Activated T-helper 1 cell treated with anti-CD3 and anti-CD28 coated beads, Interleukin-12 subunit alpha, Interleukin-12 subunit beta, Interleukin-2, Interleukin-4 antibody, amounts not matched to agents 30 ng/mL and 10 ng/mL and 1 ng/mL, durations not matched to agents 14 hours and 24 hours and 36 hours (primary cell): ENCODE data around the gene ZER1. TPM values are rescaled to one million over a fixed set of nuclear protein-coding genes. Genes with fewer than 3 reads are reported as not detected.
A peak's percentile ranks its signal among the peaks of the same experiment; 100 is the strongest.

ENCODE experiments used
- DNase-seq: peaks from one replicate; pipeline ENCODE4 v3.0.0; 2021; ENCODE audit warnings: low spot score
- H3K27ac Mint-ChIP-seq: one replicate; pipeline ENCODE4 v1.8.0; 2021; ENCODE audit warnings: mild to moderate bottlenecking, mixed read lengths
- H3K27me3 Mint-ChIP-seq: one replicate; pipeline ENCODE4 v1.8.0; 2022; ENCODE audit warnings: mild to moderate bottlenecking, moderate library complexity, mixed read lengths; ENCODE audit not compliant: insufficient read depth
- H3K36me3 Mint-ChIP-seq: one replicate; pipeline ENCODE4 v1.8.0; 2021; ENCODE audit warnings: low read depth, mixed read lengths
- H3K4me1 Mint-ChIP-seq: one replicate; pipeline ENCODE4 v1.8.0; 2021; ENCODE audit warnings: low read depth, mixed read lengths
- H3K4me3 Mint-ChIP-seq: one replicate; pipeline ENCODE4 v1.8.0; 2021; ENCODE audit warnings: mild to moderate bottlenecking, moderate library complexity, mixed read lengths
- H3K9me3 Mint-ChIP-seq: one replicate; pipeline ENCODE4 v1.8.0; 2021; ENCODE audit warnings: mixed read lengths
- intact Hi-C: fragments of 100-400 bp; cut with micrococcal nuclease; formaldehyde crosslinking; loops from one replicate; pipeline ENCODE4 v1.15.1; 2024
- total RNA-seq: library from RNA; stranded (reverse); gene quantifications from 2 replicates; pipeline ENCODE4 v1.2.3, GENCODE V29; 2022

The ZER1 gene
- total RNA-seq, 1 donor from 2014 or later: 21.5 TPM

GRCh38 chr9:128714586-128715435, 56.9 kb downstream of the ZER1 start:
- no peak for DNase-seq
- no peak overlapping the region for H3K27ac Mint-ChIP-seq
- intact Hi-C loops: no loop called here
- H3K27me3 Mint-ChIP-seq: no peaks in the 10 kb centered on the region
- H3K4me3 Mint-ChIP-seq: no peak overlapping the region
- H3K9me3 Mint-ChIP-seq: no peaks in the 10 kb centered on the region
- H3K4me1 Mint-ChIP-seq: no peaks in the 10 kb centered on the region
- no peaks in the 10 kb centered on the region for H3K36me3 Mint-ChIP-seq

GRCh38 chr9:128713941-128714573, 57.7 kb downstream of the ZER1 start:
- H3K27ac Mint-ChIP-seq: no peak overlapping the region
- no peaks in the 10 kb centered on the region for H3K4me1 Mint-ChIP-seq
- no peak for DNase-seq
- no peaks in the 10 kb centered on the region for H3K27me3 Mint-ChIP-seq
- no peaks in the 10 kb centered on the region for H3K9me3 Mint-ChIP-seq
- H3K36me3 Mint-ChIP-seq: no peaks in the 10 kb centered on the region
- no peak overlapping the region for H3K4me3 Mint-ChIP-seq
- intact Hi-C loops: no loop called here

- Mint-ChIP-seq H3K4me3 (no peak overlapping the region), H3K4me1 (no peaks in the 10 kb centered on the region)
- intact Hi-C loops: no loop called here
Observed at GRCh38 chr9:128713411-128713780, 58.3 kb downstream of the ZER1 start.

GRCh38 chr9:128712451-128713410, 59.0 kb downstream of the ZER1 start:
- Mint-ChIP-seq H3K9me3 (no peaks in the 10 kb centered on the region), H3K27ac (no peak overlapping the region), H3K4me1 (no peaks in the 10 kb centered on the region), H3K27me3 (no peaks in the 10 kb centered on the region), H3K4me3 (no peak overlapping the region), H3K36me3 (no peaks in the 10 kb centered on the region)
- intact Hi-C loops: no loop called here
- DNase-seq: no peak

More at GRCh38 chr9:128713411-128713780, 58.3 kb downstream of the ZER1 start:
- DNase-seq: no peak
- Mint-ChIP-seq H3K9me3 (no peaks in the 10 kb centered on the region), H3K27ac (no peak overlapping the region), H3K27me3 (no peaks in the 10 kb centered on the region), H3K36me3 (no peaks in the 10 kb centered on the region)

- Mint-ChIP-seq H3K27ac (no peak overlapping the region), H3K36me3 (no peaks in the 10 kb centered on the region), H3K27me3 (no peaks in the 10 kb centered on the region), H3K4me3 (no peak overlapping the region), H3K4me1 (no peaks in the 10 kb centered on the region), H3K9me3 (no peaks in the 10 kb centered on the region)
- intact Hi-C loops: no loop called here
- no peak for DNase-seq
Observed at GRCh38 chr9:128707446-128707845, 64.3 kb downstream of the ZER1 start.

- Mint-ChIP-seq H3K36me3 (no peaks in the 10 kb centered on the region), H3K27me3 (peaks cover 2% of the 10 kb centered on the region), H3K4me3 (no peak overlapping the region), H3K9me3 (no peaks in the 10 kb centered on the region), H3K4me1 (no peaks in the 10 kb centered on the region), H3K27ac (no peak overlapping the region)
- intact Hi-C loops: no loop called here
- DNase-seq: no peak
Observed at GRCh38 chr9:128706671-128707381, 64.9 kb downstream of the ZER1 start.

- H3K9me3 Mint-ChIP-seq: no peaks in the 10 kb centered on the region
- no peak overlapping the region for H3K4me3 Mint-ChIP-seq
- H3K4me1 Mint-ChIP-seq: no peaks in the 10 kb centered on the region
- H3K27me3 Mint-ChIP-seq: peaks cover 2% of the 10 kb centered on the region
- intact Hi-C loops: no loop called here
- no peak overlapping the region for H3K27ac Mint-ChIP-seq
- no peaks in the 10 kb centered on the region for H3K36me3 Mint-ChIP-seq
- no peak for DNase-seq
Observed at GRCh38 chr9:128706045-128706444, 65.7 kb downstream of the ZER1 start.

- Mint-ChIP-seq H3K36me3 (no peaks in the 10 kb centered on the region), H3K27me3 (peaks cover 2% of the 10 kb centered on the region), H3K27ac (no peak overlapping the region), H3K4me3 (no peak overlapping the region), H3K4me1 (no peaks in the 10 kb centered on the region), H3K9me3 (no peaks in the 10 kb centered on the region)
- intact Hi-C loops: no loop called here
- no peak for DNase-seq
Observed at GRCh38 chr9:128705051-128705965, 66.4 kb downstream of the ZER1 start.

GRCh38 chr9:128704356-128704670, 67.4 kb downstream of the ZER1 start:
- no peak overlapping the region for H3K27ac Mint-ChIP-seq
- DNase-seq: no peak
- peaks cover 2% of the 10 kb centered on the region for H3K27me3 Mint-ChIP-seq
- no peaks in the 10 kb centered on the region for H3K36me3 Mint-ChIP-seq
- no peaks in the 10 kb centered on the region for H3K4me1 Mint-ChIP-seq
- intact Hi-C loops: loop anchor here (5.0 kb wide), 2 partner anchors 83 to 243 kb away; partner anchors contain the start of genes DOLK, NUP188 and TBC1D13
- no peak overlapping the region for H3K4me3 Mint-ChIP-seq
- no peaks in the 10 kb centered on the region for H3K9me3 Mint-ChIP-seq

- H3K27me3 Mint-ChIP-seq: peaks cover 2% of the 10 kb centered on the region
Observed at GRCh38 chr9:128703616-128704355, 67.9 kb downstream of the ZER1 start.

More at GRCh38 chr9:128703616-128704355, 67.9 kb downstream of the ZER1 start:
- no peak for DNase-seq
- peak overlapping the region; percentile 73 for H3K27ac Mint-ChIP-seq
- intact Hi-C loops: loop anchor here (1.0 to 5.0 kb wide), 4 partner anchors 67 to 244 kb away; partner anchors contain the start of genes DOLK, LRRC8A, NUP188 and TBC1D13
- peak overlapping the region; percentile 84 for H3K4me3 Mint-ChIP-seq
- H3K36me3 Mint-ChIP-seq: no peaks in the 10 kb centered on the region
- H3K4me1 Mint-ChIP-seq: no peaks in the 10 kb centered on the region
- no peaks in the 10 kb centered on the region for H3K9me3 Mint-ChIP-seq
